Smooth muscle cell (in vitro differentiated cells): Measurements from ENCODE around the gene MAP4K2. TPM values are rescaled to one million over a fixed set of nuclear protein-coding genes. Genes with fewer than 3 reads are reported as not detected.
A peak's percentile ranks its signal among the peaks of the same experiment; 100 is the strongest.
"Not testable (repeated sequence)": the region's sequence is repeated elsewhere in the genome, so short reads cannot be mapped to it uniquely, and the experiment has no call there.

Experiments
- DNase-seq: peaks from one replicate; lab custom pipeline; 2025; ENCODE audit not compliant: unreplicated experiment; lab: John Stamatoyannopoulos, UW
- H2AFZ ChIP-seq: fragments of 200-600 bp; sonication (generic); 2 replicates; pipeline ENCODE4 v1.6.0; 2016; ENCODE audit warnings: antibody characterized with exemption, low read depth, mild to moderate bottlenecking
- H3F3A ChIP-seq: fragments of 200-600 bp; sonication (generic); 2 replicates; pipeline ENCODE4 v1.6.0; 2017; ENCODE audit warnings: antibody characterized with exemption, low read depth
- H3K27ac ChIP-seq: fragments of 200-600 bp; sonication (generic); 2 replicates; pipeline ENCODE4 v1.5.1; 2016; ENCODE audit warnings: low read depth, mild to moderate bottlenecking
- H3K27me3 ChIP-seq: fragments of 200-600 bp; sonication (generic); 2 replicates; pipeline ENCODE4 v1.6.1; 2016; ENCODE audit warnings: low read depth, mild to moderate bottlenecking
- H3K36me3 ChIP-seq: fragments of 200-600 bp; sonication (generic); 2 replicates; pipeline ENCODE4 v1.5.1; 2016; ENCODE audit warnings: low read depth
- H3K4me1 ChIP-seq: fragments of 200-600 bp; sonication (generic); 2 replicates; pipeline ENCODE4 v1.5.1; 2016; ENCODE audit warnings: low read depth
- H3K4me2 ChIP-seq: fragments of 200-600 bp; sonication (generic); 2 replicates; pipeline ENCODE4 v1.6.0; 2016; ENCODE audit warnings: mild to moderate bottlenecking
- H3K4me3 ChIP-seq: fragments of 200-600 bp; sonication (generic); 2 replicates; pipeline ENCODE4 v1.5.1; 2016; ENCODE audit warnings: mild to moderate bottlenecking
- H3K79me2 ChIP-seq: fragments of 200-600 bp; sonication (generic); 2 replicates; pipeline ENCODE4 v1.6.0; 2016; ENCODE audit warnings: low read depth, mild to moderate bottlenecking
- H3K9ac ChIP-seq: fragments of 200-600 bp; sonication (generic); 2 replicates; pipeline ENCODE4 v1.6.0; 2016; ENCODE audit warnings: low read depth
- H3K9me3 ChIP-seq: fragments of 200-600 bp; sonication (generic); replicated peaks from 2 replicates; pipeline ENCODE4 v1.5.1; 2016; ENCODE audit warnings: low read depth
- H4K20me1 ChIP-seq: fragments of 200-600 bp; sonication (generic); 2 replicates; pipeline ENCODE4 v1.6.0; 2016; ENCODE audit warnings: low read depth
- WGBS: methylation state at CpG from one replicate; pipeline ENCODE4 v1.1.7; 2016; ENCODE audit warnings: low lambda C conversion rate; 5-methylcytosine and 5-hydroxymethylcytosine counted together
- polyA plus RNA-seq: library from polyadenylated mRNA; unstranded; fragments of >200 nt; fragmentation: Nextera tagmentation; extraction: Ambion mirVana; gene quantifications from 2 replicates; pipeline ENCODE4 v1.2.1, GENCODE V29; 2016
- total RNA-seq: library from RNA; depleted of rRNA; stranded (reverse); fragments of >200 nt; gene quantifications from 2 replicates; pipeline ENCODE4 v1.2.3, GENCODE V29; 2014
- TF ChIP-seq, protein P1 (sequence below): fragments of 200-600 bp; sonication (generic); IDR thresholded peaks from 2 replicates; pipeline ENCODE4 v1.5.1; 2017; ENCODE audit warnings: borderline replicate concordance, mild to moderate bottlenecking, antibody characterized with exemption; ENCODE audit not compliant: insufficient read depth, poor library complexity, severe bottlenecking

The MAP4K2 gene
- total and polyA plus RNA-seq, 2 experiments from 2014 or later: 23.6 to 28.9 TPM

DNA sequence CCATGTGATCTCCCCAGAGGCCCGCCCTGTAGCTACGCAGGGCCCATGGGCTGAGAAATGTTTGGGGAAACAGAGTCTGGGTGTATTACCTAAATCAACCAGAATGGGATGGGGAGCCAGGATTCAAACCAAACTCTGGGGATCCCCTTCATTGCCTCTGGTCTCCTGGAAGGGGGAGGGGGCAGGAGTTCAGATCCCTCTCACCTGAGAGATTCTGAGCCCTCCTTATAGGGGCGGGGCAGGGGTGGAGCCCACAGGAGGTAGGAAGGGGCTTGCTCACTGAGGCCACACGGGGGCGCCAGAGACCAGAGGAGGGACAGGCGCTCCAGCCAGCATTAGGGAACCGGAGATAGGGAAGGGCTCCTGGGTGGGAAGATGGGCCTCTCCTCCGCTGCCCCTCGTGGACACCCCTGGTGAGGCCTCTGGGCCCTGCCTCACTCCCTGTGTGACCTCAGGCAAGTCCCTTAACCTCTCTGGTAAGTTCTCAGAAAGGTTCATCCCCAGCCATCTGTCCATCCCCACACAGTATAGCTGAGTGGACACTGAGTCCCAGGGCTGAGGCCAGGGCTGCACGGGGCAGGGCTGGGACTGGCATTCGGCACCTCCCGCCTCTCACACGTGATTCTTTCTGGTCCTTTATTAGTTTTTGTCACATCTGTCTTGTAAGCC lies 44.1 kb upstream of the MAP4K2 start:
- TF ChIP-seq, protein P1, sequence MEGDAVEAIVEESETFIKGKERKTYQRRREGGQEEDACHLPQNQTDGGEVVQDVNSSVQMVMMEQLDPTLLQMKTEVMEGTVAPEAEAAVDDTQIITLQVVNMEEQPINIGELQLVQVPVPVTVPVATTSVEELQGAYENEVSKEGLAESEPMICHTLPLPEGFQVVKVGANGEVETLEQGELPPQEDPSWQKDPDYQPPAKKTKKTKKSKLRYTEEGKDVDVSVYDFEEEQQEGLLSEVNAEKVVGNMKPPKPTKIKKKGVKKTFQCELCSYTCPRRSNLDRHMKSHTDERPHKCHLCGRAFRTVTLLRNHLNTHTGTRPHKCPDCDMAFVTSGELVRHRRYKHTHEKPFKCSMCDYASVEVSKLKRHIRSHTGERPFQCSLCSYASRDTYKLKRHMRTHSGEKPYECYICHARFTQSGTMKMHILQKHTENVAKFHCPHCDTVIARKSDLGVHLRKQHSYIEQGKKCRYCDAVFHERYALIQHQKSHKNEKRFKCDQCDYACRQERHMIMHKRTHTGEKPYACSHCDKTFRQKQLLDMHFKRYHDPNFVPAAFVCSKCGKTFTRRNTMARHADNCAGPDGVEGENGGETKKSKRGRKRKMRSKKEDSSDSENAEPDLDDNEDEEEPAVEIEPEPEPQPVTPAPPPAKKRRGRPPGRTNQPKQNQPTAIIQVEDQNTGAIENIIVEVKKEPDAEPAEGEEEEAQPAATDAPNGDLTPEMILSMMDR: peak; percentile 88
- H3K9me3 ChIP-seq: no peaks in the 10 kb centered on the region
- H4K20me1 ChIP-seq: no peaks in the 10 kb centered on the region
- H3K27me3 ChIP-seq: no peaks in the 10 kb centered on the region
- H3K4me1 ChIP-seq: peaks cover 12% of the 10 kb centered on the region
- H2AFZ ChIP-seq: no peak overlapping the region
- peak; percentile 74 for DNase-seq
- no peaks in the 10 kb centered on the region for H3K36me3 ChIP-seq
- H3K9ac ChIP-seq: no peak overlapping the region
- H3F3A ChIP-seq: peaks cover 14% of the 10 kb centered on the region
- H3K27ac ChIP-seq: no peak overlapping the region
- no peak overlapping the region for H3K4me3 ChIP-seq
- no peak overlapping the region for H3K4me2 ChIP-seq
- 42% methylated on average over 12 of the region's 13 CpGs for WGBS
- H3K79me2 ChIP-seq: no peaks in the 10 kb centered on the region

DNA sequence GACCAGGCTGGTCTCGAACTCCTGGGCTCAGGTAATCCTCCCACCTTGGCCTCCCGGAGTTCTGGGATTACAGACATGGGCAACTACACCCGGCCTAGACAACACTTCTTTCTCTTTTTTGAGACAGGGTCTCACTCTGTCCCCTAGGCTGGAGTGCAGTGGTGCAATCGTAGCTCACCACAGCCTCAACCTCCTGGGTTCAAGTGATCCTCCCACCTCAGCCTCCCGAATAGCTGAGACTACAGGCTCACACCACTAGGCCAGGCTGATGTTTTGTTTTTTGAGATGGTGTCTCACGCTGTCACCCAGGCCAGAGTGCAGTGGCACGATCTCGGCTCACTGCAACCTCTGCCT lies 42.7 kb upstream of the MAP4K2 start:
- H4K20me1 ChIP-seq, H3K4me3 ChIP-seq, H3K27me3 ChIP-seq, H2AFZ ChIP-seq, H3K36me3 ChIP-seq, H3K27ac ChIP-seq, DNase-seq, H3K9me3 ChIP-seq, H3K9ac ChIP-seq, H3K4me2 ChIP-seq, H3K79me2 ChIP-seq: not testable (repeated sequence)
- Histone ChIP-seq H3F3A (peaks cover 14% of the 10 kb centered on the region), H3K4me1 (peaks cover 12% of the 10 kb centered on the region)
- 97% methylated on average over 8 of the region's 8 CpGs for WGBS

- no peak overlapping the region for H2AFZ ChIP-seq
- peaks cover 12% of the 10 kb centered on the region for H3K4me1 ChIP-seq
- WGBS: 28% methylated on average over 9 of the region's 9 CpGs
- H3K36me3 ChIP-seq: no peaks in the 10 kb centered on the region
- no peaks in the 10 kb centered on the region for H3K79me2 ChIP-seq
- H3K9ac ChIP-seq: no peak overlapping the region
- H3K9me3 ChIP-seq: no peaks in the 10 kb centered on the region
- H3K4me3 ChIP-seq: peak overlapping the region; percentile 56
- H4K20me1 ChIP-seq: no peaks in the 10 kb centered on the region
- peak overlapping the region; percentile 24 for H3K27ac ChIP-seq
- TF ChIP-seq, protein P1: no peak
- H3F3A ChIP-seq: peaks cover 14% of the 10 kb centered on the region
- no peak for DNase-seq
- H3K27me3 ChIP-seq: no peaks in the 10 kb centered on the region
- H3K4me2 ChIP-seq: peak overlapping the region; percentile 84
Observed at GRCh38 chr11:64845129-64845775, 42.2 kb upstream of the MAP4K2 start.

- Histone ChIP-seq H2AFZ (peak within 1 kb of the TSS; percentile 49), H3K4me2 (peak within 1 kb of the TSS; percentile 84), H3K27ac (peak within 1 kb of the TSS; percentile 87), H3K36me3 (no peaks in the 10 kb centered on the region), H3K9me3 (no peaks in the 10 kb centered on the region), H3K79me2 (no peaks in the 10 kb centered on the region), H3K9ac (peak within 1 kb of the TSS; percentile 80), H3K27me3 (no peaks in the 10 kb centered on the region), H3F3A (peaks cover 14% of the 10 kb centered on the region), H4K20me1 (no peaks in the 10 kb centered on the region), H3K4me3 (peak within 1 kb of the TSS; percentile 56), H3K4me1 (peaks cover 12% of the 10 kb centered on the region)
- 2% methylated on average over 25 of the region's 96 CpGs for WGBS
- TF ChIP-seq, protein P1: peak; percentile 47
- DNase-seq: no peak
Observed at GRCh38 chr11:64844330-64845128, 41.5 kb upstream of the MAP4K2 start, which contains the start of gene CDC42BPG. Gene CDC42BPG (minus strand): TSS chr11:64844653. CDS start chr11:64844569, 84 bp downstream.
